Measurements from ENCODE around the gene OXSR1.
A peak's percentile ranks its signal among the peaks of the same experiment; 100 is the strongest.
"Not testable (repeated sequence)": the region's sequence is repeated elsewhere in the genome, so short reads cannot be mapped to it uniquely, and the experiment has no call there.

OXSR1 gene

GRCh38 chr3:38146504-38146903 is 18.8 kb upstream of the OXSR1 start:
- DNase-seq = no peak

- DNase-seq = no peak
Observed at GRCh38 chr3:38147421-38147820, 17.9 kb upstream of the OXSR1 start.

- no peak for DNase-seq
Observed at GRCh38 chr3:38148311-38148882, 16.9 kb upstream of the OXSR1 start.

DNA sequence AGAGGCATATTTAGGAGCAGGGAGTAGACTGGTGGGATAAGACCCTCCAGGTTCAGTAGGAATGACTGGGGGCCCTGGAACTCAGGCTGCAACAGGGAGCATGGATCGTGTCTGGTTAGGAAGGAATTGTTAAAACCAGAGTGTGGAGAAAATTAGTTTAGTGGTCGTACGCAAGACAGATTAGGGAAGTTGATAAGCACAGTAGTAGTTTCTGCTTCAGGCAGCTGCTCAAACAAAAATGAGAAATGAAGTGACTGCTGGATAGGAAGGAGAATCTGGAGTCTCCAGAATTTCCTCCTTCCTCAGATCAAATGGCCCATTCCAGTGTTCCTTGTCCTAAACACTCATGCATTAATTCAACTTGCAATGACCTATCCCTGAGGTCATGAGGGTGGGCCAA is 15.6 kb upstream of the OXSR1 start:
- DNase-seq = no peak

GRCh38 chr3:38150780-38151528 is 14.4 kb upstream of the OXSR1 start:
- peak; percentile 25 for DNase-seq

- no peak for DNase-seq
Observed at GRCh38 chr3:38151667-38152265, 13.6 kb upstream of the OXSR1 start.

DNA sequence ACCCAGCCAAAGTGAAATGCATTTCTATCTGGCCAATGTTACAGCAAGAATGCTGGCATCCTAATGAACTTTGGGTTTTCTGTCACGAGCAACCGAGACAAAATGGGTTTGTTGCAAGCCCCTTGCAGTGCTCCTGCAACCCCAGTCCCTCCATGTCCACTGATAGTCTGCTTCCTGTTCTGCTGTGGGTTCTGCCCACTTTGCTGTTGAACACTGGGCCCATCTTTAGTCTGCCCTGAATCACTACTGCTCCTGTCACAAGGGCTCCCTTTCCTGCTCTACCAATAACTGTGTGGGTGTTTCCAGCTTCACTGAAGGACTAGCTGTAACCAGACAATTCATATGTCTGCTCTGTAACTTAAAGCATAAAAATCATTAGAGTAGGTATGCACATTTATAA is 12.7 kb upstream of the OXSR1 start:
- no peak for DNase-seq

DNA sequence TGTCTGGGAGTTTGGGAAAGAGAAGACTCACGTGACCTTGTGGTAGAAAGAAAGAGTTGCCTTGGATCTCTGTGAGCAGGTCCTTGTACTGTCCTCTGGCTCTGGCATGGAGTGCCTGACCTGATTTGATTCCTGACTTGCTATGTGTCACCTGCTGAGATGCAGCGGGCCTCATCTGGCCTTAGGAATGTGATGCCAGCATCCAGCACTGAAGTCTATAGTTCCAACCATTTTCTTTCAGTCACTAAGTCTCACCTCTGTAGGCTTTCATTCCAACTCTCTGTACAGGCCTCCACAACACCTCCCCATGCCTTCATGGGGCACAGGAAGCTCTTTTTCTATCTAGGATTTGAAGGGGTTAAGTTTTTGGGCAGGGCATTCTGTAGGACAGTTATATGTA is 12.1 kb upstream of the OXSR1 start:
- DNase-seq = no peak

DNA sequence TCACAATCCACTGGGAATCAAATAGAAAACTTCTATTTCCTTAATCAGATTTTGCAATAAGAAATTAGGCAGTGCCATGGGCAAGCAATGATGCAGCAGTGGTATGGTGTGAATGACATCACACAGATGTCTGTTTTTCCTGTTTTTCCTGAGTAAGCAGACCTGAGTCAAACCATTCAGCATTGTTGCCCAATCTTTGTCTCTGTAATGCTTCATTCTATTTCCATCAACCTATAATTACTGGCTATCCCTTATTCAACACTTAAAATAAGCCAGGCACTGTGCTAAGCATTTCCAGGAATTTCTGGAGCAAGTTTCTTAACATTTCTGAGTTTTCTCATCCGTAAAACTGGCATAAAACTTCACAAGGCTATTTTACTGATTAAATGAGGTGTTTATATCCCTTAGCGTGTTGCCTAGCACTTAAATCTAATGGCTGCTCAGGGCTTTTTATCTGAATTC is 11.3 kb upstream of the OXSR1 start:
- no peak for DNase-seq

- no peak for DNase-seq
Observed at GRCh38 chr3:38154625-38155255, 10.6 kb upstream of the OXSR1 start.

GRCh38 chr3:38155825-38156224 is 9.5 kb upstream of the OXSR1 start:
- DNase-seq = no peak

GRCh38 chr3:38157117-38157516 is 8.2 kb upstream of the OXSR1 start:
- DNase-seq = no peak

DNA sequence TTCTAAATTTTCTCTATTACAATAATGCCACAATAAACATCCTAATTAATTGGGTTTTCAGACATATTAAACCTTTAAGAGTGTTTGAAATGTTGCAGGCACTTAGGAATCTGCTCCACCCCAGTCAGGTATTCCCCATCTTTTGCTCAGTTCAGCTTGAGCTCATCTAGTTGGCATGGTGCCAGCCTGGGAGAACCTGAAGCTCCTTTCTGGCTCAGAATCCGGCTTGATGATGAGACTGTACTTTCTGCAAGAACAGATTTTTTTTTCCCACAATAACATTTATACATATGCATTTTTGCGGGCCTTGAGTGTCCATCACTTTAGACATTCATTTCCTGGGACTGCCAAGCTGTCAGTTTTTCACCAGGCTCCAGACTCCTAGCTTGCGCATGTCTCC is 7.7 kb upstream of the OXSR1 start:
- no peak for DNase-seq

GRCh38 chr3:38158472-38158871 is 6.9 kb upstream of the OXSR1 start:
- no peak for DNase-seq

- DNase-seq = not testable (repeated sequence)
Observed at GRCh38 chr3:38160704-38161103, 4.6 kb upstream of the OXSR1 start.

DNA sequence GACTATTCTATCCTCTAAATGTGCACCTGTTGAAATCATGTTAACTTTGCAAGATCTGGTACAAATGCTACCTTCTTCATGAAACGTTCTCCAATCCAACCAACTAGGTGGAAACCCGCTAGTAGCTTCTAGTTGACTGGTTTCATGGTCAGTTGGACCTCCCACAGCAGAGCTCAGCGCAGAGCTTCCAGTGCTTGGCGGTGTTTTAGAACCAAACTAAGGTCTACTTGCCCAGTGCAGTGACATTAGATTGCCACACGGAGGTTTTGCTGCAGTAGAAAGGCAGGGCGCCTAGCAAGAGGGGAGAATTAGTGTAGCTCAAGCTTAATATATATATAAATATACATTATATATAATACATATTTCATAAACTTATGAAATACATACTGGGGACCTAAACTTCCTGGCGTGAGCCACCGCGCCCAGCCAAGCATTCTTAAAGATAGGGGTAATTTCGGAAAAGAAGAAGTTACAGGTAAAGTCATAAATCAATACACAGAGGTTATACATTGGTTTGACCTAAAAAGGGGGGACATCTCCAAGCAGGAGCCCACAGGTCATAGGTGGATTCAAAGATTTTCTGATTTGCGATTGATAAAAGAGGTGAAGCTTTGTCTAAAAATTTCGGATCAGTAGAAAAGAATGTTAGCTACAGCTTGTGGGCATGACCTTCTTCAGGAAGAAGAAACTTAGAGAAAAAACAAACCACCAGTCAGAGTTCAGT is 2.1 kb upstream of the OXSR1 start:
- no peak for DNase-seq

- DNase-seq = no peak
Observed at GRCh38 chr3:38163841-38164642, 1.3 kb upstream of the OXSR1 start.

DNA sequence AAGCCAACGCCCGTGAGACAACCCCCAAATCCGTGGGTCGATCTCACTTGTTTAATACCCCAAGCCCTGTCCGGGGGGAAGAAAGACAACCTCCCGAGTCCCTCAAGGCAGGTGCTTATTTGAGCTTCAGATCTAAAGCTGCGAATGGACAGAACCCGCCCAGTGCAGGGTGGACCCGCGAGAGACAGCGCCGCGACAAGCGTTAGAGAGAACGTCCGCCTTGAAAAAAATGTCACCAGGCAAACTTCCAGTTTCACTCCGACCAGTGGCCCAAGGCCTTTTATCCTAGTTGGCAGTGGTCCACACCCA is 740 bp upstream of the OXSR1 start:
- no peak for DNase-seq

- DNase-seq = no peak
Observed at GRCh38 chr3:38165722-38166387, 518 bp downstream of the OXSR1 start.

DNA sequence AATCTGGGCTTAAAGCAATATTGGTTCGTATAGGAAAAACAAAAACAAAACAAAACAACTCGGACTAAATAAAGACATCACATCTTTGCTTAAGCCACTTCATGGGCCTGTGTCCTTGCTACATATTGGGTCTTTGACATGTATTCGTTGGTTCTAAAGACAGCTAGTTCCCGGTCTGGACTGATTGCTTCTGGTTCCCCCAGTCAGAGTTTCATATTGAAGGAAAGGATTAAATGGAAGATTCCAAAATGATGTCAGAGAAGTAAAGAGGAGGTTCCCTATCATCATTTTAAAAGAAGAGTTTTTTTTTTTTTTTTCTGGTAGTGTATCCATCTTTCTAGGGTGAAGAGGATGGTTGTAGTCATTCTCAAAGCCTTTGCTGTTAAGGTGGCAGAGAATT is 2.3 kb downstream of the OXSR1 start:
- no peak for DNase-seq

DNA sequence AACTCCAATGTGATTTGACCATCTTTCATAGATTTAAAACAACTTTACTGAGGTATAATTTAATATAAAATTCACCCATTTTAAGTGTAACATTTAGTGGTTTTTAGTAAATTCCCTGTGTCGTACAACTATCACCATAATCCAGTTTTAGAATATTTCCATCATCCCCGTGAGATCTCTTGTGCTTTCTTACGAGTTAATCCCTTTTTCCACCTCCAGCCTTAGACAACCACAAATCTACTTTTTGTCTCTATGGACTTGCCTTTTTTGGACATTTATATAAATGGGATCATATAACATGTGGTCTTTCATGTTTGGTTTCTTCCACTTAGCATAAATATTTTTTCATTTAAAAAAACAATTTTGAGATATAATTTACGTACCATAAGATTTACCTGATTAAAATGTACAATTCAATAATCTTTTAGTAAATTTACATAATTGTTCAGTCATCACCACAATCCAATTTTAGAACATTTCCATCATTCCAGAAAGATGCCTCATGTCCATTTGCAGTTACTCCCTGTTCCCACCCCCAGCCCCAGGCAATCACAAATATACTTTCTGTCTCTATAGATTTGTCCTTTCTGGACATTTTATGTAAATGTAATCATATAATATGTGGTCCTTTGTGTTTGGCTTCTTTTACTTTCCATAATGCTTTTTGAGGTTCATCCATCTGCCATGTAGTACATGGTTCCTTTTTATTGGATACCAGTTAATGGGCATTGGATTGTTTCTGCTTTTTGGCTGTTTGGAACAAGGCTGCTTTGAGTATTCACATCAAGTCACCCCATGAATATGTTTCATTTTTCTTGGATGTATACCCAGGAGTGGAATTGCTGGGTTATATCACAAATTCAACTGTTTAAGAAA is 3.1 kb downstream of the OXSR1 start:
- no peak for DNase-seq
